Measurements from ENCODE around the gene DBNL.

- TF ChIP-seq POLR2A (IDR thresholded peaks at IDR 0.05; ENCODE audit: low read length) (no peak), GATA1 (IDR thresholded peaks at IDR 0.05; ENCODE audit: low read depth, low read length) (no peak)
These were observed 15.0 kb downstream of the DBNL start for GRCh38 chr7:44059219-44060090.

All from erythroblast (primary cell).